Measurements from ENCODE around the gene MAN1C1. TPM values are rescaled to one million over a fixed set of nuclear protein-coding genes. Genes with fewer than 3 reads are reported as not detected.
A peak's percentile ranks its signal among the peaks of the same experiment; 100 is the strongest.
"Not testable (repeated sequence)": the region's sequence is repeated elsewhere in the genome, so short reads cannot be mapped to it uniquely, and the experiment has no call there.

Gene MAN1C1
- total RNA-seq, 1 donor: 0.54 TPM

- no peak for DNase-seq (ENCODE audit: low read depth in 2 of 3, low spot score in 2 of 3)
These were observed 37.0 kb downstream of the MAN1C1 start for GRCh38 chr1:25653558-25653957.

DNA sequence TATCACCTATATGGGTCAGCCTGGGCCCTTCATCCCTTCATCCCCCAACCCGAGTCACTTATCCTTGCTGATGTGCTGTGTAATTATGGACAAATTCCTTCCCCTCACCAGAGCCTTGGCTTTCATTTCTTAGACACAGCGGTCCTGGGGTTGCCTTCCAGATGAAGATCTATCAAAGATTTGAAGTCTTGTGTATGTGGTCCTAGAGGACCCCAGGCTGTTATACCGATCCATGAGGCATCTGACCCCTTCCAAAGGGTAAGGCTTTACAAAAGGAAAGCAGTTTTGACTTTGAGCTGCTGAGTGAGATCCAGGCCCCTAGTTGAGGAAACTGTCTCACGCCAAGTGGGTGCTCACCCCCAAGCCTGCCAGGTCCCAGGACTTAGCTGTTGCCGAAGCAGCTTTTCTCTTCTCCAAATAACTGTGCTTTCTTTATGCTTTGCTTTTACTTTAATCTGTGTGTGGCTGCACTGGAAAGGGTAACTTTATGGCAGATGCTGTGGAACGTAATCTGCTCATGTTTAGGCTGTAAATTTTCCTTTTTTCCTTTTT, 37.6 kb downstream of the MAN1C1 start:
- no peak for DNase-seq (ENCODE audit: low read depth in 2 of 3, low spot score in 2 of 3)

DNA sequence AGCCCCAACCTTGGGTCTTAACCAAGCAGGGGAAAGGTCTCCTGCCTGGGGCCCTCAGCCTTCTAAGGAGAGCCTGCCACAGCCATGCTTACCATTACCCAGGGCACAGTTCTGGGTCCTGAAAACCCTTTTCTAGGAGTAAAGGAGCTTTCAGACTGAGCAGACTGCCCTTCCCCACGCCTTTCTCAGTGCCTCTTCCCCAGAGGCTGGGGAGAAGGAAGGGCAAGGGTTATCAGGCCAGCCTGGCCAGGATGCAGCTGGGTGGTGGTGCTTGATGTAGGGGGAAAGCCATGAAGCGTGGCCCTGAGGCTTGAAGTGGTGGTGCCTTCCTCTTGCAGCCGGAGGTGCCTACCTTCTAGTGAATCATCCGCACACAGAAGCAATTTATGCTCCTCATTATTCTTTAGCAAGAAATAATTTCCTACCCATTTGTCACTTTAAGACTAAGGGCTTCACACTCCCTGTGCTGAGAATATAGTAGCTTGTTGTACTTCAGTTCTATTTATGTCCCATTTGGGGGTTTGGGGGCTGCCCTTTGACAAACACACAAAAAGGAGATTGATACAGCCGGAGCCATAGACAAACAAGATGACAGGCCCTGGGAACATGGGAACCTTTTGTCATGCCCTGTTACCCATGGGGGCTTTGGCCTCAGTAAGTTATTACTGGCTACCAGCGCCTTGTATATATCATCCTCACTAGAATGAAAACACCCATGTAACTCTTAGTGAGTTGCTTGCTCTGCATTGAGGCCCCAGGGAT, 40.7 kb downstream of the MAN1C1 start:
- DNase-seq (ENCODE audit: low read depth in 2 of 3, low spot score in 2 of 3): peak in 2 of 3 donors; percentile 53 to 82

DNA sequence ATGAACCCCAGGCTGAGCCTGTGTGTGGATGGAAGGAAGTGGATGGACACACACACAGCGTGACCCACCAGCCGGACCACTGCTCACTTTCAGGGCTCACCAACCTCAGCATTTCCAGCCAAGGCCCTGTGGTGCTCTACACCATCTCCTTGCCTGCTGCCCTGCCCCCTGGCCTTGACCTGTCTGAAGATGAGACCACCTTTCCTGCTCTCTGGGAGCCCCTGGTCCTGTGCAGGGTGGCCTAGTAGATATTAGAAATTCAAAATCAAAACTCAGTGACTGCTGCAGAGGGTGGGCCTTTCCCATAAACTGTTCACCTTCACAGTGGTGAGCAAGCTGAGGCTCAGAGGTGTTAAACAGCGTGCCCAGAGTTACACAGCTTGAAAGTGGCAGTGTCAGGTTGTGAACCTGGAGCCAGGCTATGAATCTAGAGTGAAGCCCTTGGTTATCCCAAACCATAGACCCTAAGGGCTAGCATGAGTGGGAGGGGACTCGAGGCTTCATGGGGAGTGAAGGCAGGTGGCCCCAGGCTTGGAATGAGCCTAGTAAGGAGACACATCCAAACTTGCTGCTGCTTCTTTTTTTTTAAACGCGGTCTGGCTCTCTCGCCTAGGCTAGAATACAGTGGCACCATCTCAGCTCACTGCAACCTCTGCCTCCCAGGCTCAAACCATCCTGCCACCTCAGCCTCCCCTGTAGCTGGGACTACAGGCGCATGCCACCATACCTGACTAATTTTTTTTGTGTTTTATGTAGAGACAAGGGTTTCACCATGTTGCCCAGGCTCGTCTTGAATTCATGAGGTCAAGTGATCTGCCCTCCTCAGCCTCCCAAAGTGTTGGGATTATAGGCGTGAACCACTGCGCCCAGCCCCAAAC, 41.5 kb downstream of the MAN1C1 start:
- no peak for DNase-seq (ENCODE audit: low read depth in 2 of 3, low spot score in 2 of 3)

GRCh38 chr1:25658791-25659431, 42.3 kb downstream of the MAN1C1 start:
- no peak for DNase-seq (ENCODE audit: low read depth in 2 of 3, low spot score in 2 of 3)

DNA sequence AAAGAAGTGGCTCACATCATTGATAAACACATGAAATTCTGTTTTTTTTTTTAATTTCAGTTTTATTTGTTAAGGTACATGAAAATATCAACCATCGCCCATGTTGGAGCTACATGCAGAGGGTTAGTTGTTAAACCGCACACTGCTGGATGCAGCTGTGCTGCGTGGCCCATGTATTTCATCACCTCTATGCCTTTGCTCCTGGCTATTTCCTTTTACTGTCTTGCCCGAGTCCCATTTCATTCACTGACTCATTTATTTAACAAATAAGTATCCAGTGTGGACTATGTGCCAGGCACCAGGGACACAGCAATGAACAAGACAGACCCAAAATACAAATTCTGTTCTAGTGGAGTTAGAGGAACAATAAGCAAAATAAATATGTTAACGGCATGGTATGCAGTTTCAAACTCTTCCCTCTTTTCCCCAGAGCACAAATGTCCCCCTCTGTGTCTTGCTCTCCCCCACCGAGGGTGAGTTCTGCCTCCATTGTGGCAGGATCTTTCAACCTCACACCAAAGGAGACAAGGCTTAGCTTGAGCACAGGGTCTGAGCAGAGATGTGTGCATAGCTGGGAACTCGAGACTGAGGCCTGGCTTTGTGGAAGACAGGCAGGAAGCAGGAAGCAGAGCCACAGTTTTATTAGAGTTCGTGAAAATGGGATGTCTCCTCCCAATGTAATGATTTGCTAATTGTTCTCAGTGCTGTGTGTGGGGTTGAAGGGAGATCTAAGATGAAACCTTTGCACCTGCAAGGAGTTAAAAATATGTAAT, 44.6 kb downstream of the MAN1C1 start:
- DNase-seq (ENCODE audit: low read depth in 2 of 3, low spot score in 2 of 3): no peak

- no peak for DNase-seq (ENCODE audit: low read depth in 2 of 3, low spot score in 2 of 3)
These were observed 45.5 kb downstream of the MAN1C1 start for GRCh38 chr1:25662061-25662460.

- not testable (repeated sequence) for DNase-seq (ENCODE audit: low read depth in 2 of 3, low spot score in 2 of 3)
These were observed 46.4 kb downstream of the MAN1C1 start for GRCh38 chr1:25662959-25663358.

GRCh38 chr1:25664357-25665199, 48.0 kb downstream of the MAN1C1 start:
- no peak for DNase-seq (ENCODE audit: low read depth in 2 of 3, low spot score in 2 of 3)

- DNase-seq (ENCODE audit: low read depth in 2 of 3, low spot score in 2 of 3): no peak
These were observed 49.9 kb downstream of the MAN1C1 start for GRCh38 chr1:25666460-25666859.

DNA sequence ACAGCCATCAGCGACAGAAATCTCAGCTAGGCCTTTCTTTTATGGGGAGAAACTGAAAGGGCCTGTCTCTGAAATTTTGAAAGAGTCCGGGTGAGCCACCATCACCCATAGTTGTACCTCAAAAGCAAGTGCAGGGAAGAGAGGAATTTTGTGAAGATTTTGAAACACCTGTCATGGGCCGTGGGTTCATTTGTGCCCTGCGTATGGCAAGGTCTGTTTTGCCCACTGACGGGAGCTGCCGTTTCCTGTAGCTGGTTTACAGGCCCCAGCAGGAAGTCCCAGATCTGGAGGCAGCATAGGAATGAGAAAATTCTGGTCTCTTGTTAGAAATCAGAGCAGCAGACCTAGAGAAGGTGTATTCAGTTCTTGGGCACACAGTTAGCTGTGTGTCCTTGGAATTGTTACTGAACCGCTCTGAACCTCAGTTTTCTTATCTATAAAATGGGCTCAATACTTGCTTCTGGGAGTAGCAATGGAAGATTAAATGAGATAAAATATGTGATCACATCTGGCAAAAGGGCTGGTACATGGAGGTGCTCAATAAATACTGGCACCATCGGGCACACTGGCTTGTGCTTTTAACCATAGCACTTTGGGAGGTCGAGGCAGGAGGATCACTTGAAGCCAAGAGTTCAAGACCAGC, 52.5 kb downstream of the MAN1C1 start:
- DNase-seq (ENCODE audit: low read depth in 2 of 3, low spot score in 2 of 3): no peak

GRCh38 chr1:25669781-25670567, 53.4 kb downstream of the MAN1C1 start:
- no peak for DNase-seq (ENCODE audit: low read depth in 2 of 3, low spot score in 2 of 3)

GRCh38 chr1:25671929-25672328, 55.3 kb downstream of the MAN1C1 start:
- no peak for DNase-seq (ENCODE audit: low read depth in 2 of 3, low spot score in 2 of 3)

GRCh38 chr1:25672763-25673409, 56.3 kb downstream of the MAN1C1 start:
- no peak for DNase-seq (ENCODE audit: low read depth in 2 of 3, low spot score in 2 of 3)

- no peak for DNase-seq (ENCODE audit: low read depth in 2 of 3, low spot score in 2 of 3)
These were observed 56.9 kb downstream of the MAN1C1 start for GRCh38 chr1:25673456-25673855.

- DNase-seq (ENCODE audit: low read depth in 2 of 3, low spot score in 2 of 3): no peak
These were observed 57.6 kb downstream of the MAN1C1 start for GRCh38 chr1:25673962-25674806.

DNA sequence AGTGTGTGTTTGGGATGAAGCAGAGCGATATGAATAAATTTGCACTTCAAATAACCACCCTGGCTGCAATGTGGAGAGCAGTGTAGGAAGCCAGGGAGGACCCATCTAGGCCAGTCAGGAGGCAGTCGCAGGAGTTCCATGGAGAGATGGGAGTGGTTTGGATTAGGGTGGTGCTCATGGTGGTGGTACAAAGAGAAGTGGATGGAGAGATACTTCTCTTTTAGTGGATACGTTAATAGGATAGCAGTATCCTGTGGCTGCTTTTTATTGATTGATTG, 58.2 kb downstream of the MAN1C1 start:
- no peak for DNase-seq (ENCODE audit: low read depth in 2 of 3, low spot score in 2 of 3)

Measured in hematopoietic multipotent progenitor cell (in vitro differentiated cells).